ENCODE results near the gene PTTG1IP2. TPM values are rescaled to one million over a fixed set of nuclear protein-coding genes. Genes with fewer than 3 reads are reported as not detected.
"Not testable (repeated sequence)": the region's sequence is repeated elsewhere in the genome, so short reads cannot be mapped to it uniquely, and the experiment has no call there.

PTTG1IP2 gene
- total RNA-seq, 2 donors from 2014 or later, result not detected

GRCh38 chr7:90458104-90458503 is 11.3 kb upstream of the PTTG1IP2 start:
- 65% methylated on average over 2 of the region's 2 CpGs; no CpG with 5 or more reads in 1 of the 2 experiments for WGBS, 2 experiments (ENCODE audit: insufficient coverage in 1 of 2, insufficient read length in 1 of 2)
- H3K36me3 Mint-ChIP-seq (ENCODE audit: low read depth), result no peaks in the 10 kb centered on the region
- H3K4me3 ChIP-seq (ENCODE audit: low read length), result no peak overlapping the region
- DNase-seq, result no peak
- H3K4me3 Mint-ChIP-seq, result no peak overlapping the region
- H3K4me1 ChIP-seq (ENCODE audit: control insufficient read depth, insufficient read depth, low read length), result no peaks in the 10 kb centered on the region
- peaks cover 9% of the 10 kb centered on the region for H3K9me3 Mint-ChIP-seq
- peaks cover 9% of the 10 kb centered on the region for H3K27me3 ChIP-seq (ENCODE audit: control insufficient read depth, insufficient read depth, low read length, poor library complexity, severe bottlenecking)
- H3K27ac ChIP-seq (ENCODE audit: low read depth, low read length), result no peak overlapping the region
- peaks cover 13% of the 10 kb centered on the region for H3K27me3 Mint-ChIP-seq (ENCODE audit: insufficient read depth)
- H3K27ac Mint-ChIP-seq, result no peak overlapping the region
- no peak for TF ChIP-seq CTCF (conservative IDR thresholded peaks at IDR 0.05)
- peaks cover 20% of the 10 kb centered on the region for H3K4me1 Mint-ChIP-seq
- no peaks in the 10 kb centered on the region for H3K36me3 ChIP-seq (ENCODE audit: control insufficient read depth, insufficient read depth, low read length)
- peaks cover under 1% of the 10 kb centered on the region for H3K9me3 ChIP-seq (ENCODE audit: control insufficient read depth, low read length)
- no peak overlapping the region for H3K9ac ChIP-seq (ENCODE audit: extremely low read depth, low read length, poor library complexity, severe bottlenecking)

GRCh38 chr7:90459888-90460287 is 9.6 kb upstream of the PTTG1IP2 start:
- H3K4me1 Mint-ChIP-seq, result peaks cover 20% of the 10 kb centered on the region
- H3K27me3 ChIP-seq (ENCODE audit: control insufficient read depth, insufficient read depth, low read length, poor library complexity, severe bottlenecking), result peaks cover 6% of the 10 kb centered on the region
- no peak overlapping the region for H3K4me3 Mint-ChIP-seq
- H3K9ac ChIP-seq (ENCODE audit: extremely low read depth, low read length, poor library complexity, severe bottlenecking), result no peak overlapping the region
- no peak overlapping the region for H3K27ac ChIP-seq (ENCODE audit: low read depth, low read length)
- 73 to 100% methylated on average over 2 to 4 of the region's 4 CpGs for WGBS, 2 experiments (ENCODE audit: insufficient coverage in 1 of 2, insufficient read length in 1 of 2)
- H3K9me3 Mint-ChIP-seq, result peaks cover 27% of the 10 kb centered on the region
- no peak overlapping the region for H3K4me3 ChIP-seq (ENCODE audit: low read length)
- no peak for DNase-seq
- no peaks in the 10 kb centered on the region for H3K36me3 Mint-ChIP-seq (ENCODE audit: low read depth)
- H3K27ac Mint-ChIP-seq, result no peak overlapping the region
- peaks cover 18% of the 10 kb centered on the region for H3K9me3 ChIP-seq (ENCODE audit: control insufficient read depth, low read length)
- H3K27me3 Mint-ChIP-seq (ENCODE audit: insufficient read depth), result peaks cover 11% of the 10 kb centered on the region
- peak; percentile 62 for TF ChIP-seq CTCF (conservative IDR thresholded peaks at IDR 0.05)
- no peaks in the 10 kb centered on the region for H3K4me1 ChIP-seq (ENCODE audit: control insufficient read depth, insufficient read depth, low read length)
- H3K36me3 ChIP-seq (ENCODE audit: control insufficient read depth, insufficient read depth, low read length), result no peaks in the 10 kb centered on the region

DNA sequence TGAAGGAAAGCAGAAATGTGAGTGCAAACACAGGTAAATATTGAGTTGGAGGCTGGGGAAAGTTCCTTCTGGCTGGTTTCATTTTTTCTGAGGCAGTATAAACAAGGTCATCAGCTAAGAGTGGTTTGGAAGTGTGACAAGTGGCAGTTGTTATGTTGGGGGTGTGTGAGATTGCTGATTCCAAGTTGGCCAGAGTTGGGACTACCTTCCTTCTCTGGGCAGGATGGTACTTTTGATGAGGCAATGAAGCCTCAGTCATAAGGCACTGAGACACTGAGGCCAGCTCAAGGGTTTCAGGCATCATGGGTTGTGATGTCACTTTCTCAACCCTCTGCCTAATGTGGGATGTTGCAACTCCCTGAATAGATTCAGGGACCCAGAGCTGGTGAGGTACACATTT is 8.2 kb upstream of the PTTG1IP2 start:
- Histone ChIP-seq H3K9me3 (ENCODE audit: control insufficient read depth, low read length) (peaks cover 25% of the 10 kb centered on the region), H3K27ac (ENCODE audit: low read depth, low read length) (no peak overlapping the region), H3K4me3 (ENCODE audit: low read length) (no peak overlapping the region), H3K27me3 (ENCODE audit: control insufficient read depth, insufficient read depth, low read length, poor library complexity, severe bottlenecking) (peaks cover 2% of the 10 kb centered on the region), H3K4me1 (ENCODE audit: control insufficient read depth, insufficient read depth, low read length) (no peaks in the 10 kb centered on the region), H3K9ac (ENCODE audit: extremely low read depth, low read length, poor library complexity, severe bottlenecking) (no peak overlapping the region), H3K36me3 (ENCODE audit: control insufficient read depth, insufficient read depth, low read length) (no peaks in the 10 kb centered on the region)
- Mint-ChIP-seq H3K27ac (no peak overlapping the region), H3K4me1 (peaks cover 14% of the 10 kb centered on the region), H3K9me3 (peaks cover 38% of the 10 kb centered on the region), H3K4me3 (no peak overlapping the region), H3K27me3 (ENCODE audit: insufficient read depth) (no peaks in the 10 kb centered on the region), H3K36me3 (ENCODE audit: low read depth) (no peaks in the 10 kb centered on the region)
- no peak for TF ChIP-seq CTCF (conservative IDR thresholded peaks at IDR 0.05)
- DNase-seq, result no peak

DNA sequence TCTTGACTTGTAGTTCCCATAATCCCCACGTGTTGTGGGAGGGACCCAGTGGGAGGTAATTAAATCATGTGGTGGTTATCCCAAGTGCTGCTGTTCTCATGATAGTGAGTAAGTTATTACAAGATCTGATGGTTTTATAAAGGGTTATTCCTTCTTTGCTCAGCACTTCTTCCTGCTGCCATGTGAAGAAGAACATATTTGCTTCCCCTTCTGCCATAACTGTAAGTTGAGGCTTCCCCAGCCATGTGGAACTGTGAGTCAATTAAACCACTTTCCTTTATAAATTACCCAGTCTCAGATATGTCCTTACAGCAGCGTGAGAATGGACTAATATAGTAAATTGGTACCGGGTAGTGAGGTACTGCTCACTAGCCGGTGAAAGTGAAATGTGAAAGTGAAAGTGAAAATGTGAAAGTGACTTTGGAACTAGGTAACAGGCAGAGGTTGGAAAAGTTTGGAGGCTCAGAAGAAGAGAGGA is 6.2 kb upstream of the PTTG1IP2 start:
- 90 to 100% methylated on average over 4 of the region's 4 CpGs for WGBS, 2 experiments (ENCODE audit: insufficient coverage in 1 of 2, insufficient read length in 1 of 2)
- H3K36me3 Mint-ChIP-seq (ENCODE audit: low read depth); H3K4me3 ChIP-seq (ENCODE audit: low read length); H3K27ac ChIP-seq (ENCODE audit: low read depth, low read length); H3K4me1 ChIP-seq (ENCODE audit: control insufficient read depth, insufficient read depth, low read length); H3K36me3 ChIP-seq (ENCODE audit: control insufficient read depth, insufficient read depth, low read length); H3K4me3 Mint-ChIP-seq; DNase-seq; H3K9ac ChIP-seq (ENCODE audit: extremely low read depth, low read length, poor library complexity, severe bottlenecking); H3K27ac Mint-ChIP-seq; H3K27me3 ChIP-seq (ENCODE audit: control insufficient read depth, insufficient read depth, low read length, poor library complexity, severe bottlenecking); H3K27me3 Mint-ChIP-seq (ENCODE audit: insufficient read depth); H3K4me1 Mint-ChIP-seq: not testable (repeated sequence)
- peaks cover 25% of the 10 kb centered on the region for H3K9me3 ChIP-seq (ENCODE audit: control insufficient read depth, low read length)
- H3K9me3 Mint-ChIP-seq, result peaks cover 38% of the 10 kb centered on the region
